Stromal cell of bone marrow (primary cell): ENCODE measurements around the gene EIF2S1.
A peak's percentile ranks its signal among the peaks of the same experiment; 100 is the strongest.
"Not testable (repeated sequence)": the region's sequence is repeated elsewhere in the genome, so short reads cannot be mapped to it uniquely, and the experiment has no call there.

Experiments used
- DNase-seq: peaks from one replicate; pipeline ENCODE4 v3.0.0-alpha.2; 2012; ENCODE audit warnings: low read depth

Gene EIF2S1

GRCh38 chr14:67359775-67360469 is at the start of gene EIF2S1, which contains the start of gene ATP6V1D:
Gene EIF2S1, plus strand, starts transcription at chr14:67360328. Its CDS starts 4,440 bp downstream, at chr14:67364768.
Gene ATP6V1D, minus strand, starts transcription at chr14:67359804. Its CDS starts 106 bp downstream, at chr14:67359698.
- DNase-seq = peak; percentile 99

- DNase-seq = no peak
Observed at GRCh38 chr14:67311868-67312267, 48.3 kb upstream of the EIF2S1 start.

GRCh38 chr14:67313153-67313552 is 47.0 kb upstream of the EIF2S1 start:
- no peak for DNase-seq

GRCh38 chr14:67317822-67318221 is 42.3 kb upstream of the EIF2S1 start:
- DNase-seq = no peak

- no peak for DNase-seq
Observed at GRCh38 chr14:67319142-67319541, 41.0 kb upstream of the EIF2S1 start.

- DNase-seq = not testable (repeated sequence)
Observed at GRCh38 chr14:67329666-67330065, 30.5 kb upstream of the EIF2S1 start.

GRCh38 chr14:67331368-67332125 is 28.6 kb upstream of the EIF2S1 start:
- no peak for DNase-seq

- DNase-seq = no peak
Observed at GRCh38 chr14:67332468-67332867, 27.7 kb upstream of the EIF2S1 start.

- DNase-seq = no peak
Observed at GRCh38 chr14:67335781-67336180, 24.3 kb upstream of the EIF2S1 start.

GRCh38 chr14:67341231-67341630 is 18.9 kb upstream of the EIF2S1 start:
- not testable (repeated sequence) for DNase-seq

- DNase-seq = no peak
Observed at GRCh38 chr14:67343601-67344230, 16.4 kb upstream of the EIF2S1 start.

- no peak for DNase-seq
Observed at GRCh38 chr14:67345583-67345982, 14.5 kb upstream of the EIF2S1 start.

- DNase-seq = no peak
Observed at GRCh38 chr14:67352055-67352454, 8.1 kb upstream of the EIF2S1 start.

GRCh38 chr14:67357186-67357968 is 2.8 kb upstream of the EIF2S1 start:
- DNase-seq = no peak

- no peak for DNase-seq
Observed at GRCh38 chr14:67357969-67358354, 2.2 kb upstream of the EIF2S1 start.

- peak; percentile 17 for DNase-seq
Observed at GRCh38 chr14:67358924-67359774, 979 bp upstream of the EIF2S1 start.

GRCh38 chr14:67360470-67361206 is 510 bp downstream of the EIF2S1 start:
- no peak for DNase-seq

GRCh38 chr14:67365476-67365875 is 5.3 kb downstream of the EIF2S1 start:
- DNase-seq = no peak

GRCh38 chr14:67370830-67371229 is 10.7 kb downstream of the EIF2S1 start:
- no peak for DNase-seq
